Upper lobe of left lung (tissue), 4 donors: ENCODE results near the gene CNPY1.

Experiments used
- POLR2A ChIP-seq, 4 donors: fragments of 450-650 bp; IDR thresholded peaks; one replicate each; pipeline ENCODE4 v1.5.1; 2016 to 2017; ENCODE audit warnings: antibody characterized with exemption in 4 of 4, mild to moderate bottlenecking in 2 of 4
- POLR2AphosphoS5 ChIP-seq, 2 donors: sonication (generic); formaldehyde crosslinking; IDR thresholded peaks; one replicate each; pipeline ENCODE4 v1.5.1; 2017; ENCODE audit warnings: antibody characterized with exemption in 2 of 2
- TF ChIP-seq, protein P1 (sequence below), 6 experiments: fragments of 450-650 bp in 4 of 6; fragments of 200-600 bp in 2 of 6; sonication (generic) in 2 of 6; IDR thresholded peaks; one replicate each; pipeline ENCODE4 v1.5.1; 2016 to 2019; ENCODE audit warnings: antibody characterized with exemption in 6 of 6

- TF ChIP-seq POLR2A (IDR thresholded peaks at IDR 0.05) (no peak), POLR2AphosphoS5 (IDR thresholded peaks at IDR 0.05) (no peak)
- TF ChIP-seq, protein P1, sequence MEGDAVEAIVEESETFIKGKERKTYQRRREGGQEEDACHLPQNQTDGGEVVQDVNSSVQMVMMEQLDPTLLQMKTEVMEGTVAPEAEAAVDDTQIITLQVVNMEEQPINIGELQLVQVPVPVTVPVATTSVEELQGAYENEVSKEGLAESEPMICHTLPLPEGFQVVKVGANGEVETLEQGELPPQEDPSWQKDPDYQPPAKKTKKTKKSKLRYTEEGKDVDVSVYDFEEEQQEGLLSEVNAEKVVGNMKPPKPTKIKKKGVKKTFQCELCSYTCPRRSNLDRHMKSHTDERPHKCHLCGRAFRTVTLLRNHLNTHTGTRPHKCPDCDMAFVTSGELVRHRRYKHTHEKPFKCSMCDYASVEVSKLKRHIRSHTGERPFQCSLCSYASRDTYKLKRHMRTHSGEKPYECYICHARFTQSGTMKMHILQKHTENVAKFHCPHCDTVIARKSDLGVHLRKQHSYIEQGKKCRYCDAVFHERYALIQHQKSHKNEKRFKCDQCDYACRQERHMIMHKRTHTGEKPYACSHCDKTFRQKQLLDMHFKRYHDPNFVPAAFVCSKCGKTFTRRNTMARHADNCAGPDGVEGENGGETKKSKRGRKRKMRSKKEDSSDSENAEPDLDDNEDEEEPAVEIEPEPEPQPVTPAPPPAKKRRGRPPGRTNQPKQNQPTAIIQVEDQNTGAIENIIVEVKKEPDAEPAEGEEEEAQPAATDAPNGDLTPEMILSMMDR (IDR thresholded peaks at IDR 0.05), result no peak
These were observed 82.2 kb downstream of the CNPY1 start for GRCh38 chr7:155464183-155464582.
